Skeletal muscle tissue (tissue), 4 donors: ENCODE measurements around the gene MATN1. TPM values are rescaled to one million over a fixed set of nuclear protein-coding genes. Genes with fewer than 3 reads are reported as not detected.

ENCODE experiments used
- H3K27ac ChIP-seq: one replicate; pipeline ENCODE4 v1.7.0; 2013; ENCODE audit warnings: mild to moderate bottlenecking, low read depth, low read length, inconsistent platforms
- H3K27me3 ChIP-seq, 3 donors: one replicate each; pipeline ENCODE4 v1.7.0; 2013; ENCODE audit warnings: low read length in 3 of 3; ENCODE audit not compliant: control insufficient read depth in 3 of 3, insufficient read depth in 3 of 3
- H3K36me3 ChIP-seq, 3 donors: one replicate each; pipeline ENCODE4 v1.7.0; 2013; ENCODE audit warnings: low read length in 3 of 3; ENCODE audit not compliant: control insufficient read depth in 3 of 3, insufficient read depth in 3 of 3
- H3K4me1 ChIP-seq, 3 donors: one replicate each; pipeline ENCODE4 v1.7.0; 2013; ENCODE audit warnings: low read length in 3 of 3, mild to moderate bottlenecking in 3 of 3; ENCODE audit not compliant: control insufficient read depth in 3 of 3, insufficient read depth in 3 of 3
- H3K4me3 ChIP-seq, 3 donors: one replicate each; pipeline ENCODE4 v1.7.0; 2013; ENCODE audit warnings: low read length in 3 of 3
- H3K9ac ChIP-seq, 3 donors: one replicate each; pipeline ENCODE4 v1.7.0; 2013; ENCODE audit warnings: low read length in 3 of 3, mild to moderate bottlenecking in 3 of 3, moderate library complexity in 2 of 3, low read depth in 1 of 3
- H3K9me3 ChIP-seq, 3 donors: one replicate each; pipeline ENCODE4 v1.7.0; 2013; ENCODE audit warnings: low read length in 3 of 3; ENCODE audit not compliant: control insufficient read depth in 3 of 3
- total RNA-seq: library from RNA; depleted of rRNA; stranded (reverse); fragments of >200 nt; gene quantifications from one replicate; pipeline ENCODE4 v1.2.3, GENCODE V29; 2014
- donor health status: Osteomylitis.

Gene MATN1
- total RNA-seq, 1 donor from 2014 or later = 1.6 TPM

GRCh38 chr1:30732277-30732996 is 9.1 kb upstream of the MATN1 start:
- Histone ChIP-seq H3K9me3 (no peaks in the 10 kb centered on the region), H3K36me3 (no peaks in the 10 kb centered on the region), H3K4me3 (no peak overlapping the region), H3K9ac (no peak overlapping the region), H3K27ac (no peak overlapping the region), H3K27me3 (peaks cover 0 to 5% (median 2%) of the 10 kb centered on the region in 3 donors), H3K4me1 (no peaks in the 10 kb centered on the region)

- H3K27ac ChIP-seq = no peak overlapping the region
- no peaks in the 10 kb centered on the region for H3K4me1 ChIP-seq
- H3K36me3 ChIP-seq = no peaks in the 10 kb centered on the region
- H3K9ac ChIP-seq = no peak overlapping the region
- no peak overlapping the region for H3K4me3 ChIP-seq
- H3K27me3 ChIP-seq = peaks cover 0 to 5% (median 2%) of the 10 kb centered on the region in 3 donors
- no peaks in the 10 kb centered on the region for H3K9me3 ChIP-seq
Measured at GRCh38 chr1:30731806-30732276, 8.5 kb upstream of the MATN1 start.

- Histone ChIP-seq H3K9ac (no peak overlapping the region), H3K27me3 (peaks cover 0 to 5% (median 2%) of the 10 kb centered on the region in 3 donors), H3K4me3 (no peak overlapping the region), H3K4me1 (no peaks in the 10 kb centered on the region), H3K9me3 (no peaks in the 10 kb centered on the region), H3K36me3 (no peaks in the 10 kb centered on the region), H3K27ac (no peak overlapping the region)
Measured at GRCh38 chr1:30731109-30731805, 7.9 kb upstream of the MATN1 start.

GRCh38 chr1:30730346-30731108 is 7.1 kb upstream of the MATN1 start:
- H3K9ac ChIP-seq = no peak overlapping the region
- H3K4me3 ChIP-seq = no peak overlapping the region
- H3K36me3 ChIP-seq = no peaks in the 10 kb centered on the region
- H3K9me3 ChIP-seq = no peaks in the 10 kb centered on the region
- H3K27ac ChIP-seq = no peak overlapping the region
- H3K27me3 ChIP-seq = peaks cover 0 to 5% (median 2%) of the 10 kb centered on the region in 3 donors
- no peaks in the 10 kb centered on the region for H3K4me1 ChIP-seq

- Histone ChIP-seq H3K36me3 (no peaks in the 10 kb centered on the region), H3K4me1 (no peaks in the 10 kb centered on the region), H3K27me3 (peaks cover 0 to 5% (median 2%) of the 10 kb centered on the region in 3 donors), H3K9me3 (no peaks in the 10 kb centered on the region), H3K9ac (no peak overlapping the region), H3K27ac (no peak overlapping the region), H3K4me3 (no peak overlapping the region)
Measured at GRCh38 chr1:30729901-30730300, 6.5 kb upstream of the MATN1 start.

- no peaks in the 10 kb centered on the region for H3K4me1 ChIP-seq
- H3K4me3 ChIP-seq = no peak overlapping the region
- no peaks in the 10 kb centered on the region for H3K36me3 ChIP-seq
- H3K9me3 ChIP-seq = no peaks in the 10 kb centered on the region
- H3K27ac ChIP-seq = no peak overlapping the region
- H3K27me3 ChIP-seq = peaks cover 0 to 5% (median 2%) of the 10 kb centered on the region in 3 donors
- no peak overlapping the region for H3K9ac ChIP-seq
Measured at GRCh38 chr1:30728832-30729638, 5.7 kb upstream of the MATN1 start.

- Histone ChIP-seq H3K27ac (no peak overlapping the region), H3K36me3 (no peaks in the 10 kb centered on the region), H3K9me3 (no peaks in the 10 kb centered on the region), H3K9ac (no peak overlapping the region), H3K4me1 (no peaks in the 10 kb centered on the region), H3K4me3 (no peak overlapping the region), H3K27me3 (peaks cover 0 to 5% (median 2%) of the 10 kb centered on the region in 3 donors)
Measured at GRCh38 chr1:30728340-30728739, 5.0 kb upstream of the MATN1 start.

GRCh38 chr1:30727824-30728223 is 4.4 kb upstream of the MATN1 start:
- Histone ChIP-seq H3K4me1 (no peaks in the 10 kb centered on the region), H3K9ac (no peak overlapping the region), H3K27me3 (peaks cover 0 to 5% (median 2%) of the 10 kb centered on the region in 3 donors), H3K27ac (no peak overlapping the region), H3K4me3 (no peak overlapping the region), H3K9me3 (no peaks in the 10 kb centered on the region), H3K36me3 (no peaks in the 10 kb centered on the region)

- Histone ChIP-seq H3K9ac (no peak overlapping the region), H3K27me3 (peaks cover 0 to 5% (median 2%) of the 10 kb centered on the region in 3 donors), H3K4me3 (no peak overlapping the region), H3K27ac (no peak overlapping the region), H3K36me3 (no peaks in the 10 kb centered on the region), H3K9me3 (no peaks in the 10 kb centered on the region), H3K4me1 (no peaks in the 10 kb centered on the region)
Measured at GRCh38 chr1:30726773-30727684, 3.6 kb upstream of the MATN1 start.
